COLO668 (cell line): Measurements from ENCODE around the gene SORCS3.

ENCODE experiments used
- DNase-seq: peaks from one replicate; lab custom pipeline; 2025; ENCODE audit not compliant: unreplicated experiment; lab: John Stamatoyannopoulos, UW

Gene SORCS3

GRCh38 chr10:104774234-104774633, 133.1 kb downstream of the SORCS3 start:
- no peak for DNase-seq

- no peak for DNase-seq
Observed at GRCh38 chr10:104777086-104777799, 136.2 kb downstream of the SORCS3 start.

GRCh38 chr10:104778371-104778770, 137.3 kb downstream of the SORCS3 start:
- no peak for DNase-seq

GRCh38 chr10:104779701-104780100, 138.6 kb downstream of the SORCS3 start:
- DNase-seq = no peak

- DNase-seq = no peak
Observed at GRCh38 chr10:104780165-104780564, 139.1 kb downstream of the SORCS3 start.

- no peak for DNase-seq
Observed at GRCh38 chr10:104780946-104781595, 140.0 kb downstream of the SORCS3 start.

- no peak for DNase-seq
Observed at GRCh38 chr10:104784452-104784851, 143.4 kb downstream of the SORCS3 start.

GRCh38 chr10:104791471-104791870, 150.4 kb downstream of the SORCS3 start:
- no peak for DNase-seq

GRCh38 chr10:104795411-104795810, 154.3 kb downstream of the SORCS3 start:
- DNase-seq = no peak

GRCh38 chr10:104796823-104797222, 155.7 kb downstream of the SORCS3 start:
- DNase-seq = no peak

- no peak for DNase-seq
Observed at GRCh38 chr10:104802941-104803340, 161.9 kb downstream of the SORCS3 start.

- no peak for DNase-seq
Observed at GRCh38 chr10:104804880-104805279, 163.8 kb downstream of the SORCS3 start.

GRCh38 chr10:104806801-104807200, 165.7 kb downstream of the SORCS3 start:
- DNase-seq = no peak

- no peak for DNase-seq
Observed at GRCh38 chr10:104807581-104808310, 166.7 kb downstream of the SORCS3 start.

- DNase-seq = no peak
Observed at GRCh38 chr10:104809288-104810090, 168.4 kb downstream of the SORCS3 start.

- DNase-seq = no peak
Observed at GRCh38 chr10:104811166-104811565, 170.1 kb downstream of the SORCS3 start.

- DNase-seq = no peak
Observed at GRCh38 chr10:104816501-104816900, 175.4 kb downstream of the SORCS3 start.

- no peak for DNase-seq
Observed at GRCh38 chr10:104819731-104820130, 178.6 kb downstream of the SORCS3 start.

GRCh38 chr10:104822088-104822487, 181.0 kb downstream of the SORCS3 start:
- no peak for DNase-seq

- no peak for DNase-seq
Observed at GRCh38 chr10:104824380-104825006, 183.4 kb downstream of the SORCS3 start.

- DNase-seq = no peak
Observed at GRCh38 chr10:104831272-104831671, 190.2 kb downstream of the SORCS3 start.
